Mucosa of rectum (tissue), 2 donors: ENCODE results near the gene NINJ2.

Source experiments
- H3K27ac ChIP-seq, 2 donors: one replicate each; pipeline ENCODE4 v1.7.0; 2013; ENCODE audit warnings: inconsistent platforms in 2 of 2, low read depth in 2 of 2, low read length in 2 of 2
- H3K27me3 ChIP-seq, 2 donors: one replicate each; pipeline ENCODE4 v1.7.0; 2013; ENCODE audit warnings: low read length in 2 of 2; ENCODE audit not compliant: control insufficient read depth in 2 of 2, insufficient read depth in 2 of 2
- H3K36me3 ChIP-seq, 2 donors: one replicate each; pipeline ENCODE4 v1.7.0; 2013; ENCODE audit warnings: low read length in 2 of 2; ENCODE audit not compliant: control insufficient read depth in 2 of 2, insufficient read depth in 2 of 2
- H3K4me1 ChIP-seq, 2 donors: one replicate each; pipeline ENCODE4 v1.7.0; 2013; ENCODE audit warnings: low read length in 2 of 2, mild to moderate bottlenecking in 1 of 2; ENCODE audit not compliant: control insufficient read depth in 2 of 2, insufficient read depth in 2 of 2
- H3K4me3 ChIP-seq, 2 donors: one replicate each; pipeline ENCODE4 v1.7.0; 2013; ENCODE audit warnings: low read length in 2 of 2
- H3K9ac ChIP-seq, 2 donors: one replicate each; pipeline ENCODE4 v1.7.0; 2013; ENCODE audit warnings: low read length in 2 of 2, low read depth in 1 of 2, mild to moderate bottlenecking in 1 of 2
- H3K9me3 ChIP-seq, 2 donors: one replicate each; pipeline ENCODE4 v1.7.0; 2013; ENCODE audit warnings: low read length in 2 of 2; ENCODE audit not compliant: control insufficient read depth in 2 of 2
- donor health status: healthy.
- donor health status: Normal muscosa, but diverticular disease.

Gene NINJ2

DNA sequence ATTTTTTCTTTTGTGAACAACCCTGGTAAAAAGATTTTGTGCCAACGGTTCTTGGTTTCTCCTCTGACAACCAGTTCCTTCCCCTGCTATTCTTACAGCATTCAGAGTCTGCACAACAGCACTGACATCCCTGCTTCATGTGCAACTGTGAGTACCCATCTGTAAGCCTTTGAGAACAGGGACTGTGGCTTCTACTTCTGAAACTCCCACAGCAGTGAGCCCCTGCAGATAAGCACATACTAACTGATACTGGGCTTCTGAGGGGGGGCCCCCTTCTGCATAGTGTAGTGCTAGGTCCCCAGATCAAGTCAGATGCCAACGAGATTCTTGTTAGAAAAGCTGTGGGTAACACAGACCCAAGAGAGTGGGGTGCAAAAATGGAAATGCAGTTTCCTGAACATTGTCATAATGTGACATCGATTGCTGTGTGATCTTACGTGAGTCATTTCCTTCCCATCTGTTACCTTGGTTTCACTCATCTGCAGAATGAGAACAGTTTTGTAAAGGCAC is 11.1 kb upstream of the NINJ2 start:
- no peaks in the 10 kb centered on the region for H3K36me3 ChIP-seq
- peak overlapping the region in 1 of 2 donors; percentile 27 for H3K4me3 ChIP-seq
- no peaks in the 10 kb centered on the region for H3K27me3 ChIP-seq
- H3K27ac ChIP-seq = peak overlapping the region in 1 of 2 donors; percentile 52
- no peak overlapping the region for H3K9ac ChIP-seq
- no peaks in the 10 kb centered on the region for H3K9me3 ChIP-seq
- H3K4me1 ChIP-seq = no peaks in the 10 kb centered on the region

DNA sequence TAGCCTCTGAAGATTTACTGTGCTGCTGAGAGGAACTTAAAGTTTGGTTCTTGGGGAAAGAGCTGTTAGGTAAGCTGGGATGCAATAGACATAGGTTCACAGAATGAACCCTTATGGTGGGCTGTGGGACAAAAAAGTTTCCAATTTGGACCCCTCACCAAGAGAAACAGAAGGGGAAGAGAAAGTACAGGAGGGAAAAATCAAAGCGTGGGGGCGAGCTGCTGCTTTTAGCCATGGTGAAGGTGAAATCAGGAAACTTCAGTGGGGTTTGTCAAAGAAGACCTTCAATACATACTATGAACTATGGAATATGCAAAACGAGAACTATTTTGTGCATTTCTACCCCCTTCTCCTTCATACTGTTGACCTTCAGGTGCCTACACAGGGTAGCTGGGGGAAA is 10.6 kb upstream of the NINJ2 start:
- H3K27me3 ChIP-seq = no peaks in the 10 kb centered on the region
- no peak overlapping the region for H3K9ac ChIP-seq
- peak overlapping the region in 1 of 2 donors; percentile 52 for H3K27ac ChIP-seq
- no peaks in the 10 kb centered on the region for H3K9me3 ChIP-seq
- H3K4me1 ChIP-seq = no peaks in the 10 kb centered on the region
- no peaks in the 10 kb centered on the region for H3K36me3 ChIP-seq
- H3K4me3 ChIP-seq = peak overlapping the region in 1 of 2 donors; percentile 27

DNA sequence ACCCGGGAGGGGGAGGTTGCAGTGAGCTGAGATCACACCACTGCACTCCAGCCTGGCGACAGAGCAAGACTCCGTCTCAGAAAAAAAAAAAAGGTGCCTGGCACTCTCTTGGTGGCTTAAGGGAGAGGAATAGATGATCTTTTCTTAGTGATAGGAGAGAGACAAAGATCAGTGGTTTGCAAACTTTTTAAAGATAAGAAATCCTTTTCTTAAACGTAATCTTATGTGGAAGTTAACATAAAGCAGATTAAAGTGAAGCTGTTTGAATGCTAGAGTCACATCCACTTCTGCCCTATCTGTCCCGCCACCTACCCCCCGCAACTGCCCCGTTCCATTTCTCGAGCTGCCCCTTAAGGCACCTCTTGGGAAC is 6.3 kb upstream of the NINJ2 start:
- Histone ChIP-seq H3K4me3 (no peak overlapping the region), H3K9me3 (no peaks in the 10 kb centered on the region), H3K36me3 (no peaks in the 10 kb centered on the region), H3K27me3 (no peaks in the 10 kb centered on the region), H3K27ac (no peak overlapping the region), H3K4me1 (peaks cover 3 to 7% of the 10 kb centered on the region in 2 donors), H3K9ac (no peak overlapping the region)

DNA sequence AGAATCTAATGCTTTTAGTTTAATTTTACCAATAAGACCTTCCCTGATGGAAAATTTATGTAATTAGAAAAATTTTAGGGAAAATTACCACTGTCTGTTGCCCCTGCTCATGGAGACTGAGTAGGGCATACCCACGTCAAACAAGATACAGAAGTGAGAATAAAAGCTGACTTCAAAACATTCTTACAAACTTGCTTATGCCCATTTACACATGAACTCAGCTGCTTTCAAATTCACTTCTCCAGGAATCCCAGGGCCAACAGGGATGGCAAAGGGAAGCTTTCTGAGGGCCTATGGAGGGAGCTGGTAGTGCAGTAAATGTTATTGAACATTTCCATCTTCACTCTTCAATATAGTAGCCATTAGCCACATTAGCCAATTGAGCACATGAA is 4.8 kb upstream of the NINJ2 start:
- H3K9ac ChIP-seq = no peak overlapping the region
- no peak overlapping the region for H3K27ac ChIP-seq
- peaks cover 6 to 7% of the 10 kb centered on the region in 2 donors for H3K4me1 ChIP-seq
- H3K4me3 ChIP-seq = no peak overlapping the region
- H3K36me3 ChIP-seq = no peaks in the 10 kb centered on the region
- H3K27me3 ChIP-seq = no peaks in the 10 kb centered on the region
- H3K9me3 ChIP-seq = no peaks in the 10 kb centered on the region

DNA sequence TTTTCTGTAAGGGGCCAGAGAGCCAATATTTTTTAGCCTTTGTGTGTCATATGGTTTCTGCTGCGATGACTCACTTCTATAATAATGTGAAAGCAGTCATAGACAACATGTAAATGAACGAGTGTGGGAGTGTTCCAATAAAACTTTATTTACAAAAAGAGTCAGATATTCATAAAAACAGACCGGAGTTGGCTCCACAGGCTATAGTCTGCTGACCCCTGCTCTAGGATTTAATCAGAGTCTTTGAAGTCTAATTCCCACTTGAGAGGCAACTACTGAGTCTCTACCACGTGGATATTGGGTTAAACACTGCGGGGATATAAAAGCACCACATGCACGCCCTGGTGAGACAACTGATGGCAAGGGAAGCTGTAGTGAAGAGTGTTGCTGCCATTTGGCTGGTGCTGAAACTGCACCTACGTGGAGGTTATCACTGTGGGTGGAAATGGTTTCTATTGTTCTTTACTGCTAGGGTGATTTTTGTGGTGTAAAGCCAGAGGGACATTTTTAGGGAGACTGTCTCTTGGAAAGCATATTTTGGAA is 3.6 kb upstream of the NINJ2 start:
- no peak overlapping the region for H3K9ac ChIP-seq
- no peaks in the 10 kb centered on the region for H3K9me3 ChIP-seq
- H3K36me3 ChIP-seq = no peaks in the 10 kb centered on the region
- peaks cover 6 to 7% of the 10 kb centered on the region in 2 donors for H3K4me1 ChIP-seq
- H3K27me3 ChIP-seq = no peaks in the 10 kb centered on the region
- H3K4me3 ChIP-seq = no peak overlapping the region
- no peak overlapping the region for H3K27ac ChIP-seq

DNA sequence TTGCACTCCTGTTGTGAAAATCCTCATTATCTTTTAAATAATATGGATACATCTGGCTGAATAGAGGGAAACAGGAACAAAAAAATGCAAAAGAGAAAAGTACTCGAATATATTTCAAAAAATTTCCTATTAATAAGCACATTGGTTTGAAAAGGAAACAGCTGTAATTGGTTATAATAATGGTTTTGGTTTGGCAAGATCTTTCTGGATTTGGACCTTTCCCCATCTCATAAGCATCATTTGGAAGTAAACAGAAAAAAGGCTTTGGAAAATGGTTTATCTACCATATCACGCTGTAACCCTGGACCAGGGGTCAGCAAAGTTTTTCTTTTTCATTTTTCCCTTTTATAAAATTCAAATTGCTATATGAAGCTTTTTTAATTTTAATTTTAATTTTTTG is 2.8 kb upstream of the NINJ2 start:
- no peak overlapping the region for H3K9ac ChIP-seq
- no peak overlapping the region for H3K4me3 ChIP-seq
- H3K9me3 ChIP-seq = no peaks in the 10 kb centered on the region
- H3K27ac ChIP-seq = no peak overlapping the region
- no peaks in the 10 kb centered on the region for H3K36me3 ChIP-seq
- peaks cover 6 to 7% of the 10 kb centered on the region in 2 donors for H3K4me1 ChIP-seq
- no peaks in the 10 kb centered on the region for H3K27me3 ChIP-seq

DNA sequence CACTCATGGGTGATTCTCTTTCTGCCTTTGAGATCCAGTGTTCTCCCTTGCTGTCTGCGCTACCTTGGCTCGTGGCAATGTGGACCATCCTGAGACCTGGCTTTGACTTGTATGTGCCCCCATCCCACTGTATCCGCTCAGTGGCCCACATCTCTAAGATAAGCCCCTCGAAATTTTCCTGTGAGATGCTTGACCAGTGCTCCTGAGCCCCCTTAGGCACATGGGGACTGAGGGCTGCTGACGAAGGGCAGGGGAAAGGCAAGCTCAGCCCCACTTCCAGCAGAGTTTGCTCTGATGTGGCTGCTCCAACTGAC is 1.5 kb upstream of the NINJ2 start:
- no peaks in the 10 kb centered on the region for H3K36me3 ChIP-seq
- H3K27ac ChIP-seq = no peak overlapping the region
- peaks cover 6 to 7% of the 10 kb centered on the region in 2 donors for H3K4me1 ChIP-seq
- H3K27me3 ChIP-seq = no peaks in the 10 kb centered on the region
- H3K9ac ChIP-seq = no peak overlapping the region
- no peaks in the 10 kb centered on the region for H3K9me3 ChIP-seq
- H3K4me3 ChIP-seq = no peak overlapping the region

DNA sequence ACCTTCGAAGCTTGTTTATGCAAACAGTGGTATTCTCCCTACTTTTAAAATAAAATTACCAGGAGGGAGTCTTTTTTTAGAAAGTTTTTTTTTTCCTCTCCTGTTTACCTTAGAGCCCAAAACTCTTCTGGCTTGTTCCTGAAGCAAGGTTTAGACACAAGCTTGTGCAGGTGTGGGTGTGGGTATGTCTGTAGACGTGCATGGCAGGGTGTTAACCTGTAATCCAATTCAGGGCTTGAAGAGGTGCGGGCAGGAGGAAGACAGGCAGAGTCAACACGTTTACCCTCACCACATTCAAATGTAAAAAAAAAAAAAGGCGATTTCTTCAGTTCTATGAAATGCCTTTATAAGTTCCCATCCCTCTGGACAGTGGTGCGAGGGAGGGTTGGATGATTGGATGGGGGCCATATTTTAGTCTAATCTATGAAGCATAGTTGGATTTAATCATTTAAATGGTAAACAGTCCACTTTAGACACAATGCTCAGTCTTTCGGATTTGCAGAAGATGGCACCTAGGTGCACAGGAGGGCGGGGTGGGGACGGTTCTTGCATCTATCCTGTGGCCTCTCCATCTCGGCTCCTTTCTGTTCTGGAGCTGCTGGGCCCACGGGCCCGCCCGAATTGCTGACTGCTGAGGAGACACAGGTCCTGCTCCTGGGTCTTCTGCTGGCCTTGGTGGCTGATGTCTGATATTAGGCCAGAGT is 982 bp upstream of the NINJ2 start:
- Histone ChIP-seq H3K27me3 (no peaks in the 10 kb centered on the region), H3K27ac (no peak overlapping the region), H3K9me3 (no peaks in the 10 kb centered on the region), H3K4me1 (peaks cover 6 to 7% of the 10 kb centered on the region in 2 donors), H3K9ac (no peak overlapping the region), H3K4me3 (no peak overlapping the region), H3K36me3 (no peaks in the 10 kb centered on the region)

DNA sequence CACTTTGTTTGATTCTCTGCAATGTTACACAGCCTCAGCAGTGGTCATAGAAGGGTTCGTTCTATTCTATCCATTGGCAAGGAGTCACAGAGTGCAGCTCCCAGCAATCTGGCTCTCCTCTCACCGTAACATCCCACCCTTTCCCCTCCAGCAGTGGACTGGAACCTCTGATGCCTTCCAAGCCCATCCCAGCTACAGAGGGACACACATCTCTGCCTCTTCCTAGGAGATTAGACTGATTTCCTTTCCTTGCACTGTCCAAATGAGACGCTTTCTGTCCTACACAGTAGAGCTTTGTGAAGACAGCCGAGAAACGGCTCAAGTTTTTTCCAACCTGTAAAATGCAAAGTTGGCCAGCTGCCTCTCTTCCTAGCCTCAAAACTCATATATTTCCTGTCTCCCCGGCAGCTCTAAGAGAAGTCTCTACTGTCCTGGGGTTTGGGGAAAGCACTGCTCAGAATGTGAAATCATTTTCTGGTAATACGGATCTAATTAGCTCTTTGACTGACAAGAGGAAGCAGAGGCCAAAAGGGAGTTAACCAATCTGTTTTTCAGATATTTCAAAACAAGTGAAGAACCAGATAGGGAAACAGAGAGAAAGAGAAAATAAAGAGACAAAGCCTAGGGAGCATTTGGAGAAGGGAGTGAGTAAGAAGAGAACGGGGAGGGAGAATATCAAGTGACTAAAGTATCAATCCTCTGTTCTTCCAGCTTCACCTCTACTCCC is 516 bp downstream of the NINJ2 start:
- Histone ChIP-seq H3K4me3 (peak overlapping the region in 1 of 2 donors; percentile 34), H3K4me1 (peaks cover 6 to 7% of the 10 kb centered on the region in 2 donors), H3K27ac (no peak overlapping the region), H3K36me3 (no peaks in the 10 kb centered on the region), H3K9me3 (no peaks in the 10 kb centered on the region), H3K9ac (no peak overlapping the region), H3K27me3 (no peaks in the 10 kb centered on the region)

DNA sequence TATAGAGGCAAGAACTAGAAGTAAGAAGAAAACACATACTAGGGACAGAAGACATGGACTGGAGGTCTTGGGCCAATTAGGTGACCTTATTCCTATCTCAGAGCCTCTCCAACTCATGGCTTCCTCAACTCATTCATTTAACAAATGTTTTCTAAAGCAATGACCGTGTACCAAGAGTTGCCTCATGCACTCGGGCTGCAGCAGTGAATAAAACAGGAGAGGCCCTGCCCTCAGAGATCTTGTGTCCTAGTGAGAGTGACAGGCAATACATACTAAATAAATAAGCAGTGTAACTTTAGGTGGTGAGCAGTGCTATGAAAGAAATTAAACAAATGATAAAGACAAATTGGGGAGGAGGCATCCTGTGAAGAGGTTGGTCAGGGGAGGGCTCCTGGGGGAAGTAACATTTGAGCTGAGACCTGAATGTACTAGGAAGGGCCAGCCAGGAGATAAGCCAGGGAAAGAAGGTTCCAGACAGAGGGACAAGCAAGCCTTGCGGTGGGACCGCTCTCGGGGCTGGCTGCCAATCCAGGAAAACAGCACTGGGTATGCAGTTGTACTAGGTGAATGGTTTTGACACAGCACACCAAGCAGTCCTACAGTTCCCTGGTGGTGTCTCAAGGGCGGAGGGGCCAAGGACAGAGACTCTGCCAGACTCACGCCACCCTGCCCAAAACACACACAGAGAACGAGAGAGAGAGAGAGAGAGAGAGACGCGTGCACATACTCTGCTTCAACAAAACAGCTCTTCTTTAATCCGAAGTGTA is 1.3 kb downstream of the NINJ2 start:
- H3K36me3 ChIP-seq = no peaks in the 10 kb centered on the region
- H3K27ac ChIP-seq = no peak overlapping the region
- no peak overlapping the region for H3K9ac ChIP-seq
- H3K9me3 ChIP-seq = no peaks in the 10 kb centered on the region
- H3K4me3 ChIP-seq = no peak overlapping the region
- H3K27me3 ChIP-seq = no peaks in the 10 kb centered on the region
- H3K4me1 ChIP-seq = peaks cover 2 to 3% of the 10 kb centered on the region in 2 donors
